Measurements from ENCODE around the gene SPRR2B. TPM values are rescaled to one million over a fixed set of nuclear protein-coding genes. Genes with fewer than 3 reads are reported as not detected.
"Not testable (repeated sequence)": the region's sequence is repeated elsewhere in the genome, so short reads cannot be mapped to it uniquely, and the experiment has no call there.

Gene SPRR2B
- total RNA-seq, 1 donor from 2014 or later, result not detected

- Mint-ChIP-seq H3K4me1 (ENCODE audit: unreplicated experiment) (no peaks in the 10 kb centered on the region), H3K36me3 (no peaks in the 10 kb centered on the region), H3K27me3 (no peaks in the 10 kb centered on the region), H3K4me3 (peak within 1 kb of the TSS; percentile 26), H3K9me3 (no peaks in the 10 kb centered on the region), H3K27ac (no peak within 1 kb of the TSS)
- TF ChIP-seq CTCF (conservative IDR thresholded peaks at IDR 0.05), result no peak
- no peak for DNase-seq (ENCODE audit: extremely low spot score, unreplicated experiment)
These were observed 40.5 kb downstream of the SPRR2B start, which contains the start of gene SPRR1B for GRCh38 chr1:153030895-153031294. TSS of gene SPRR1B (plus strand) at chr1:153031203. CDS start at chr1:153032346, 1,143 bp downstream.

GRCh38 chr1:153028766-153029165, 42.6 kb downstream of the SPRR2B start:
- Mint-ChIP-seq H3K4me1 (ENCODE audit: unreplicated experiment) (no peaks in the 10 kb centered on the region), H3K27me3 (no peaks in the 10 kb centered on the region), H3K4me3 (no peak overlapping the region), H3K36me3 (no peaks in the 10 kb centered on the region), H3K9me3 (no peaks in the 10 kb centered on the region), H3K27ac (no peak overlapping the region)
- no peak for TF ChIP-seq CTCF (conservative IDR thresholded peaks at IDR 0.05)
- no peak for DNase-seq (ENCODE audit: extremely low spot score, unreplicated experiment)

- no peak for DNase-seq (ENCODE audit: extremely low spot score, unreplicated experiment)
- no peak for TF ChIP-seq CTCF (conservative IDR thresholded peaks at IDR 0.05)
- Mint-ChIP-seq H3K9me3 (no peaks in the 10 kb centered on the region), H3K27me3 (no peaks in the 10 kb centered on the region), H3K36me3 (no peaks in the 10 kb centered on the region), H3K4me3 (no peak overlapping the region), H3K4me1 (ENCODE audit: unreplicated experiment) (no peaks in the 10 kb centered on the region), H3K27ac (no peak overlapping the region)
These were observed 45.6 kb downstream of the SPRR2B start for GRCh38 chr1:153025797-153026196.

- Mint-ChIP-seq H3K36me3 (no peaks in the 10 kb centered on the region), H3K9me3 (no peaks in the 10 kb centered on the region), H3K4me3 (no peak overlapping the region), H3K27me3 (peaks cover 1% of the 10 kb centered on the region), H3K4me1 (ENCODE audit: unreplicated experiment) (no peaks in the 10 kb centered on the region), H3K27ac (no peak overlapping the region)
- DNase-seq (ENCODE audit: extremely low spot score, unreplicated experiment), result no peak
- TF ChIP-seq CTCF (conservative IDR thresholded peaks at IDR 0.05), result no peak
These were observed 47.0 kb downstream of the SPRR2B start for GRCh38 chr1:153024413-153024812.

GRCh38 chr1:153023109-153023508, 48.3 kb downstream of the SPRR2B start:
- no peak for DNase-seq (ENCODE audit: extremely low spot score, unreplicated experiment)
- H3K36me3 Mint-ChIP-seq, result no peaks in the 10 kb centered on the region
- no peak for TF ChIP-seq CTCF (conservative IDR thresholded peaks at IDR 0.05)
- no peaks in the 10 kb centered on the region for H3K4me1 Mint-ChIP-seq (ENCODE audit: unreplicated experiment)
- H3K4me3 Mint-ChIP-seq, result no peak overlapping the region
- no peaks in the 10 kb centered on the region for H3K9me3 Mint-ChIP-seq
- no peak overlapping the region for H3K27ac Mint-ChIP-seq
- peaks cover 3% of the 10 kb centered on the region for H3K27me3 Mint-ChIP-seq

GRCh38 chr1:153022340-153022739, 49.1 kb downstream of the SPRR2B start:
- H3K27me3 Mint-ChIP-seq; H3K27ac Mint-ChIP-seq; H3K36me3 Mint-ChIP-seq; DNase-seq (ENCODE audit: extremely low spot score, unreplicated experiment); H3K4me3 Mint-ChIP-seq; H3K4me1 Mint-ChIP-seq (ENCODE audit: unreplicated experiment); H3K9me3 Mint-ChIP-seq: not testable (repeated sequence)

GRCh38 chr1:153021829-153022228, 49.6 kb downstream of the SPRR2B start:
- H3K36me3 Mint-ChIP-seq; H3K27me3 Mint-ChIP-seq; H3K9me3 Mint-ChIP-seq; H3K4me3 Mint-ChIP-seq; DNase-seq (ENCODE audit: extremely low spot score, unreplicated experiment); H3K27ac Mint-ChIP-seq; H3K4me1 Mint-ChIP-seq (ENCODE audit: unreplicated experiment): not testable (repeated sequence)

Measured in type B pancreatic cell (in vitro differentiated cells).